ENCODE measurements around the gene TRIM15.
A peak's percentile ranks its signal among the peaks of the same experiment; 100 is the strongest.

The TRIM15 gene

GRCh38 chr6:30145818-30146217 lies 17.5 kb upstream of the TRIM15 start:
- no peak for DNase-seq (ENCODE audit: low read depth)
- TF ChIP-seq CTCF (IDR thresholded peaks at IDR 0.05; ENCODE audit: low read depth, low read length, missing control alignments) = no peak
- H3K4me3 ChIP-seq (ENCODE audit: low read depth, low read length) = no peak overlapping the region
- in situ Hi-C loops (cut with HindIII; ENCODE audit: low sequenced_read_pairs) = no loop called here

GRCh38 chr6:30147096-30147495 lies 16.2 kb upstream of the TRIM15 start:
- DNase-seq (ENCODE audit: low read depth) = no peak
- TF ChIP-seq CTCF (IDR thresholded peaks at IDR 0.05; ENCODE audit: low read depth, low read length, missing control alignments) = no peak
- no peak overlapping the region for H3K4me3 ChIP-seq (ENCODE audit: low read depth, low read length)
- in situ Hi-C loops (cut with HindIII; ENCODE audit: low sequenced_read_pairs) = no loop called here

GRCh38 chr6:30149234-30149633 lies 14.1 kb upstream of the TRIM15 start:
- no peak for DNase-seq (ENCODE audit: low read depth)
- no peak for TF ChIP-seq CTCF (IDR thresholded peaks at IDR 0.05; ENCODE audit: low read depth, low read length, missing control alignments)
- H3K4me3 ChIP-seq (ENCODE audit: low read depth, low read length) = no peak overlapping the region
- in situ Hi-C loops (cut with HindIII; ENCODE audit: low sequenced_read_pairs) = no loop called here

- no peak for DNase-seq (ENCODE audit: low read depth)
- in situ Hi-C loops (cut with HindIII; ENCODE audit: low sequenced_read_pairs) = no loop called here
- TF ChIP-seq CTCF (IDR thresholded peaks at IDR 0.05; ENCODE audit: low read depth, low read length, missing control alignments) = no peak
- no peak overlapping the region for H3K4me3 ChIP-seq (ENCODE audit: low read depth, low read length)
These were observed 13.3 kb upstream of the TRIM15 start for GRCh38 chr6:30149858-30150550.

GRCh38 chr6:30150671-30151395 lies 12.5 kb upstream of the TRIM15 start:
- DNase-seq (ENCODE audit: low read depth) = peak; percentile 28
- H3K4me3 ChIP-seq (ENCODE audit: low read depth, low read length) = no peak overlapping the region
- in situ Hi-C loops (cut with HindIII; ENCODE audit: low sequenced_read_pairs) = no loop called here
- no peak for TF ChIP-seq CTCF (IDR thresholded peaks at IDR 0.05; ENCODE audit: low read depth, low read length, missing control alignments)

- in situ Hi-C loops (cut with HindIII; ENCODE audit: low sequenced_read_pairs) = no loop called here
These were observed 11.8 kb upstream of the TRIM15 start for GRCh38 chr6:30151580-30151979.

More at GRCh38 chr6:30151580-30151979, 11.8 kb upstream of the TRIM15 start:
- no peak overlapping the region for H3K4me3 ChIP-seq (ENCODE audit: low read depth, low read length)
- DNase-seq (ENCODE audit: low read depth) = no peak
- no peak for TF ChIP-seq CTCF (IDR thresholded peaks at IDR 0.05; ENCODE audit: low read depth, low read length, missing control alignments)

Data from astrocyte of the cerebellum (primary cell).